ENCODE data around the gene ALDH4A1. TPM values are rescaled to one million over a fixed set of nuclear protein-coding genes. Genes with fewer than 3 reads are reported as not detected.
A peak's percentile ranks its signal among the peaks of the same experiment; 100 is the strongest.

ALDH4A1 gene
- total and polyA plus RNA-seq, 9 of the 15 experiments (the other 6 are each of a cell fraction or from before 2014, with no cell fraction given): 0.27 to 31.4 (median 16.6) TPM

DNA sequence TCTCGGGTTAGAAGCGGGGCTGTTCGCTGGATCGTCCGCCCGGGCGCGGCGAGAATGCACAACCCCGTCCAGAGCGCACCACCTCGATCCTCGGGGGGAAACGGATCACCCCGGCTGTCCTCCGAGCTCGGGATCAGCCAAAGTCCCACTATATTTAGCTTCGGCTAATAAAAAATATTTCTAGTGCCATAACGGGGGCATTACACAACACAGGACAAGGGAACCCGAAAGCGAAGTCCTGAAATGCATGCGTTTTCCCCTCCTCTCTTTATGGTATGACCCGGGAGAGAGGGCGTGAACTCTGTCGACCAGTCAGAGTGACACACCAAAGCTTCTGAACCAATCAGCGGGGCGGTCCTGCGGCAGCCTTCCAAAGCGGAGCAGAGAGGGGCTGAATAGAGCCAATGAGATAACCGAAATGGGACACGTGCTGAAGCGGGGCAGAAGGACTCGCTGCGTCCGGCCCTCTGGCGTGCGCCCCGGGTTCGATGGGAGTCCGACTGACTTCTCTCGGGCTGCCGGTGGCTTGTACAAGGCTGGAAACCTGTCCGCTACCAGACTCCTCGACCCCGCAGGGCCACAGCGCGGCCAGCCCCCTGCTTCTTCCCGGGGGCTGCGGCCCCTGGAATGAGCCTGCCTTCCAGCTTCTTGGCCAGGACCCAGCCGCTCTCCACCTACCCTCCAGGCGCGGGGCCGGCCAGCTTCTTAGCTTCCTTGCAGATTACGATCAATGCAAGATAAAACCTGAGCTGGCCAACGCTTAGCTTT, at the start of gene ALDH4A1 (continued):
- TF ChIP-seq, protein P1, sequence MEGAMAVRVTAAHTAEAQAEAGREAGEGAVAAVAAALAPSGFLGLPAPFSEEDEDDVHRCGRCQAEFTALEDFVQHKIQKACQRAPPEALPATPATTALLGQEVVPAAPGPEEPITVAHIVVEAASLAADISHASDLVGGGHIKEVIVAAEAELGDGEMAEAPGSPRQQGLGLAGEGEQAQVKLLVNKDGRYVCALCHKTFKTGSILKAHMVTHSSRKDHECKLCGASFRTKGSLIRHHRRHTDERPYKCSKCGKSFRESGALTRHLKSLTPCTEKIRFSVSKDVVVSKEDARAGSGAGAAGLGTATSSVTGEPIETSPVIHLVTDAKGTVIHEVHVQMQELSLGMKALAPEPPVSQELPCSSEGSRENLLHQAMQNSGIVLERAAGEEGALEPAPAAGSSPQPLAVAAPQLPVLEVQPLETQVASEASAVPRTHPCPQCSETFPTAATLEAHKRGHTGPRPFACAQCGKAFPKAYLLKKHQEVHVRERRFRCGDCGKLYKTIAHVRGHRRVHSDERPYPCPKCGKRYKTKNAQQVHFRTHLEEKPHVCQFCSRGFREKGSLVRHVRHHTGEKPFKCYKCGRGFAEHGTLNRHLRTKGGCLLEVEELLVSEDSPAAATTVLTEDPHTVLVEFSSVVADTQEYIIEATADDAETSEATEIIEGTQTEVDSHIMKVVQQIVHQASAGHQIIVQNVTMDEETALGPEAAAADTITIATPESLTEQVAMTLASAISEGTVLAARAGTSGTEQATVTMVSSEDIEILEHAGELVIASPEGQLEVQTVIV (CRISPR knock-in tag; IDR thresholded peaks at IDR 0.05; ENCODE audit: borderline replicate concordance): no peak
- TF ChIP-seq, protein P2, sequence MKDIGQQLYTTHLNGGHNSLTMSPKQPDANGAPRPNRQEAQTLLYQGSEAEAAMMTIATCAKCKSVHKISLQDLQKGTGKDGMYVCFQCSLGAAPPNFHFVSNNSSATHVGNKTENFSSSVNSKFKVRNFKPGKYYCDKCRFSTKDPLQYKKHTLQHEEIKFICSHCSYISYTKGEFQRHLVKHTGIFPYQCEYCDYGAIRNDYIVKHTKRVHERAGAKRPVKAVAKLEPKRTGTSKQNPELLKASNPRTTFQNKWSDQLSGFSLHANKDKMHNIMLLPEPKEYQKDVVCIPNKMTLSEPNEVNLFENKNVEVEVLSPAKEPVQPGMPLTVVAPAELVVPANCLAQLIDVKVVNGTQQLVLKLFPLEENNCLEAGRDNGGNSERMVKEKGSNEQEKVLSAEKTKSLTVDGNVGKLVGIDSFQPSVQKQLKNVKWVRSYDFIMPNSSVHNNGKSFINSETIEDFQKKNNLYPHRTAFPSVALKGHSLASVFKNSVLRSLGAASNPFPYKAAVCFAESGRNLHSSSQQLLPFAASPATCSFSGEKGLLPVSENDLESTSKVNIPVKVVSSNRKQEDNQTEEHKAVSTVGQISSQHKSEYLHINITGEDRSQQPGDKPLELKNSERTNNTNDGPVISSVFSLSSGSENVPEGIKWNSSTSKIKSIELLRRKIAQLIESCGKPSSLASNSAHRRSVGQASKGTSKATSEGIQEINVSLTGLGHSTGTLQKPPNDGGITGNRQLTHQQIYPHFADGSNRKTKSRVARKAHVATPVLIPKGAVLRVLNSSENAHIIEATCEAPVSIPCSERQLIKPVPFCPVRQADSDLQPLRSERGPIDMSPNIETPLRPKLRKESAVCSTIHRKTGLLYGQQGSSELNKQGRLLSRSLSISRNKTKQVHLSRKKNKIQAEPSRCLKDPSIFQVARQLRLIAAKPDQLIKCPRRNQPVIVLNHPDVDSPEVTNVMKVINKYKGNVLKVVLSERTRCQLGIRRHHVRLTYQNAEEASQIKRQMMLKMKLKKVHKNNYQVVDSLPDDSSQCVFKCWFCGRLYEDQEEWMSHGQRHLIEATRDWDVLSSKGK (CRISPR knock-in tag; IDR thresholded peaks at IDR 0.05): no peak
- TF ChIP-seq RHOXF2B (CRISPR knock-in tag; conservative IDR thresholded peaks at IDR 0.05): no peak
- TF ChIP-seq ZNF639 (CRISPR knock-in tag; conservative IDR thresholded peaks at IDR 0.05 in 1 of 2, IDR thresholded peaks at IDR 0.05 in 1 of 2): peak in 1 of 2 experiments; percentile 73; a peak in 2 of 4 replicates
- TF ChIP-seq, protein P3, sequence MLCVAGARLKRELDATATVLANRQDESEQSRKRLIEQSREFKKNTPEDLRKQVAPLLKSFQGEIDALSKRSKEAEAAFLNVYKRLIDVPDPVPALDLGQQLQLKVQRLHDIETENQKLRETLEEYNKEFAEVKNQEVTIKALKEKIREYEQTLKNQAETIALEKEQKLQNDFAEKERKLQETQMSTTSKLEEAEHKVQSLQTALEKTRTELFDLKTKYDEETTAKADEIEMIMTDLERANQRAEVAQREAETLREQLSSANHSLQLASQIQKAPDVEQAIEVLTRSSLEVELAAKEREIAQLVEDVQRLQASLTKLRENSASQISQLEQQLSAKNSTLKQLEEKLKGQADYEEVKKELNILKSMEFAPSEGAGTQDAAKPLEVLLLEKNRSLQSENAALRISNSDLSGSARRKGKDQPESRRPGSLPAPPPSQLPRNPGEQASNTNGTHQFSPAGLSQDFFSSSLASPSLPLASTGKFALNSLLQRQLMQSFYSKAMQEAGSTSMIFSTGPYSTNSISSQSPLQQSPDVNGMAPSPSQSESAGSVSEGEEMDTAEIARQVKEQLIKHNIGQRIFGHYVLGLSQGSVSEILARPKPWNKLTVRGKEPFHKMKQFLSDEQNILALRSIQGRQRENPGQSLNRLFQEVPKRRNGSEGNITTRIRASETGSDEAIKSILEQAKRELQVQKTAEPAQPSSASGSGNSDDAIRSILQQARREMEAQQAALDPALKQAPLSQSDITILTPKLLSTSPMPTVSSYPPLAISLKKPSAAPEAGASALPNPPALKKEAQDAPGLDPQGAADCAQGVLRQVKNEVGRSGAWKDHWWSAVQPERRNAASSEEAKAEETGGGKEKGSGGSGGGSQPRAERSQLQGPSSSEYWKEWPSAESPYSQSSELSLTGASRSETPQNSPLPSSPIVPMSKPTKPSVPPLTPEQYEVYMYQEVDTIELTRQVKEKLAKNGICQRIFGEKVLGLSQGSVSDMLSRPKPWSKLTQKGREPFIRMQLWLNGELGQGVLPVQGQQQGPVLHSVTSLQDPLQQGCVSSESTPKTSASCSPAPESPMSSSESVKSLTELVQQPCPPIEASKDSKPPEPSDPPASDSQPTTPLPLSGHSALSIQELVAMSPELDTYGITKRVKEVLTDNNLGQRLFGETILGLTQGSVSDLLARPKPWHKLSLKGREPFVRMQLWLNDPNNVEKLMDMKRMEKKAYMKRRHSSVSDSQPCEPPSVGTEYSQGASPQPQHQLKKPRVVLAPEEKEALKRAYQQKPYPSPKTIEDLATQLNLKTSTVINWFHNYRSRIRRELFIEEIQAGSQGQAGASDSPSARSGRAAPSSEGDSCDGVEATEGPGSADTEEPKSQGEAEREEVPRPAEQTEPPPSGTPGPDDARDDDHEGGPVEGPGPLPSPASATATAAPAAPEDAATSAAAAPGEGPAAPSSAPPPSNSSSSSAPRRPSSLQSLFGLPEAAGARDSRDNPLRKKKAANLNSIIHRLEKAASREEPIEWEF (CRISPR knock-in tag; IDR thresholded peaks at IDR 0.05): no peak
- TF ChIP-seq RBM14 (IDR thresholded peaks at IDR 0.05; ENCODE audit: borderline replicate concordance, insufficient read depth, low read depth, low read length): no peak
- no peak for TF ChIP-seq KLF6 (CRISPR knock-in tag; IDR thresholded peaks at IDR 0.05; ENCODE audit: borderline replicate concordance)
- no peak for TF ChIP-seq ZNF253 (CRISPR knock-in tag; conservative IDR thresholded peaks at IDR 0.05)
- peak; percentile 92 for TF ChIP-seq SREBF1 (IDR thresholded peaks at IDR 0.05; ENCODE audit: borderline replicate concordance, low read depth, low read length)
- TF ChIP-seq RFX7 (CRISPR knock-in tag; IDR thresholded peaks at IDR 0.05): no peak
- TF ChIP-seq FOXA1 (IDR thresholded peaks at IDR 0.05; ENCODE audit: borderline replicate concordance): no peak
- no peak; the same call in 1 of the 2 replicates for TF ChIP-seq ELF2 (CRISPR knock-in tag; IDR thresholded peaks at IDR 0.05)
- no peak for TF ChIP-seq U2AF2 (optimal IDR thresholded peaks at IDR 0.05; ENCODE audit: low read depth, low read length)
